OCI-LY7 (cell line): Measurements from ENCODE around the gene RIMBP3B. TPM values are rescaled to one million over a fixed set of nuclear protein-coding genes. Genes with fewer than 3 reads are reported as not detected.
"Not testable (repeated sequence)": the region's sequence is repeated elsewhere in the genome, so short reads cannot be mapped to it uniquely, and the experiment has no call there.

Experiments used
- BruUV-seq: library from RNA; stranded (reverse); fragments of 400-500 nt; replicated peaks from 2 replicates; lab custom pipeline; 2021; lab: Mats Ljungman, UMichigan
- CTCF ChIA-PET: fragments of 300-600 bp; sonication (Branson Sonifier 250); formaldehyde crosslinking; loops from one replicate; lab custom pipeline; 2022; ENCODE audit warnings: antibody characterized with exemption; ENCODE audit not compliant: unreplicated experiment; lab: Charles Lee
- POLR2A ChIA-PET: fragments of 300-600 bp; sonication (Branson Sonifier 250); formaldehyde crosslinking; loops from one replicate; lab custom pipeline; 2022; ENCODE audit warnings: antibody characterized with exemption; lab: Charles Lee
- DNase-seq: peaks from one replicate; pipeline ENCODE4 v3.0.0-alpha.2; 2015; ENCODE audit warnings: low spot score
- H2AFZ ChIP-seq: fragments of 200-600 bp; sonication (generic), shearing (Covaris generic); 2 replicates; pipeline ENCODE4 v1.6.1; 2014; ENCODE audit warnings: mild to moderate bottlenecking, antibody characterized with exemption, low read length, moderate library complexity
- H3K27ac ChIP-seq: fragments of 200-600 bp; sonication (generic); 2 replicates; pipeline ENCODE4 v1.5.1; 2014; ENCODE audit warnings: mixed run types, low read depth, mild to moderate bottlenecking, moderate library complexity, low read length, inconsistent platforms; ENCODE audit not compliant: poor library complexity, severe bottlenecking
- H3K36me3 ChIP-seq: fragments of 200-600 bp; sonication (generic); 2 replicates; pipeline ENCODE4 v1.6.1; 2014; ENCODE audit warnings: mild to moderate bottlenecking, antibody characterized with exemption, low read length, moderate library complexity, mixed read lengths; ENCODE audit not compliant: insufficient read depth
- H3K4me1 ChIP-seq: fragments of 200-600 bp; sonication (generic); 2 replicates; pipeline ENCODE4 v1.5.1; 2014; ENCODE audit warnings: mild to moderate bottlenecking, low read length; ENCODE audit not compliant: insufficient read depth, poor library complexity, severe bottlenecking
- H3K4me2 ChIP-seq: fragments of 200-600 bp; sonication (generic); 2 replicates; pipeline ENCODE4 v1.6.1; 2014; ENCODE audit warnings: mild to moderate bottlenecking, low read length
- H3K4me3 ChIP-seq: fragments of 200-600 bp; sonication (generic); 2 replicates; pipeline ENCODE4 v1.5.1; 2014; ENCODE audit warnings: mild to moderate bottlenecking, low read depth, low read length; ENCODE audit not compliant: poor library complexity, severe bottlenecking
- H3K79me2 ChIP-seq: fragments of 200-600 bp; sonication (generic); 2 replicates; pipeline ENCODE4 v1.6.1; 2016; ENCODE audit warnings: low read depth, mild to moderate bottlenecking, low read length, moderate library complexity, mixed read lengths; ENCODE audit not compliant: insufficient read depth
- H3K9me2 ChIP-seq: fragments of 200-600 bp; sonication (generic); 2 replicates; pipeline ENCODE4 v1.6.1; 2016; ENCODE audit warnings: mild to moderate bottlenecking, low read length, mixed read lengths; ENCODE audit not compliant: insufficient read depth
- H3K9me3 ChIP-seq: fragments of 200-600 bp; sonication (generic); 2 replicates; pipeline ENCODE4 v1.6.1; 2014; ENCODE audit warnings: mild to moderate bottlenecking, mixed run types, low read length, mixed read lengths
- H4K20me1 ChIP-seq: fragments of 200-600 bp; sonication (generic); 2 replicates; pipeline ENCODE4 v1.6.1; 2014; ENCODE audit warnings: mild to moderate bottlenecking, antibody characterized with exemption, low read length, moderate library complexity, mixed read lengths; ENCODE audit not compliant: insufficient read depth
- intact Hi-C: fragments of 100-400 bp; cut with micrococcal nuclease; formaldehyde crosslinking; loops from one replicate; pipeline ENCODE4 v1.10.0; 2022; ENCODE audit not compliant: unreplicated experiment
- small RNA-seq: library from RNA; depleted of rRNA; stranded (forward); fragments of <200 nt; gene quantifications from one replicate; pipeline ENCODE3, GENCODE V24; 2014
- total RNA-seq, 2 experiments: library from RNA; depleted of rRNA in 1 of 2; stranded (reverse); fragments of >200 nt in 1 of 2; shearing (Covaris generic) in 1 of 2; gene quantifications; 2 replicates each; pipeline ENCODE4 v1.2.3, GENCODE V29; 2014 to 2022

Gene RIMBP3B
- total RNA-seq, 2 experiments from 2014 or later = 1.5 to 2.4 TPM

DNA sequence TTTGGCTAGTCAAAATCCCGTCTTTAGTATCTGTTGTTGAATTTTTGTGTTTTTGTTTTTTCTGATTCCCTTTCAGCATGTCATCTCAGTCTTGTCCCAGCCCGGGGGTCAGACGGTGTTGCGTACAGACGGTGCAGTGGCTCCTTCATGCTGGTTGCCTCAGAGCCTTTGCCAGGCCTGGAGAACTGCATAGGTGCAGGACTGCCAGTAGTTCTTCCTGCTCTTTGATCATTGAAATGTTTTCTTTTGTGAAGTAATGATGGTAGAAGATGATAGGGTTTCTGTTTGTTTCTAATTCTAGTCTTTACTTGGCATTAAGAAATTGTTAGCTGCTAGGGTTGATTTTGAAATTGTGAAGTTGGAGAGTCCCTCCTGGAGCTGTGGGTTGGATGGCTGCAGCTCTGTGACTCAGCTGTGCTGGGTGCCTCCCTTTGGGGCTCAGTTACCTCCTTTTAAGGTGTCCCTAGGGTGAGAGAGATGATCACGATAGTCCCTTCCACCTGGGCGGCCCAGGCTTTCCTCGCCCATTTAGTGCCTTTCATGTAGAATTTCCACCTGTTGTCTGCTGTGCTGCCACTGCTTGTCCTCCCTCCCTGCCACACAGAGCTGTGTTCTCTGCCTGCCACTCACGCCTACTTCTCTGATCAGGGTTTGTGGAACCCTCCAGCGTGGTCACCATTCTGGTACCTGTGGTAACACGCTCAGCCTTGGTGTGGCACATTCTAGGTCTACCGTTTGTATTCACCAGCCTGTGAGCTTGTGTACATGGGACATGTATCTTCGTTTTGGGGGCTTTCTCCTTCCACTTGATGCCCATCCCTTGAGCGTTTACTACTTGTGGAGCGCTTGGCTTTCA lies 51.1 kb downstream of the RIMBP3B start:
- intact Hi-C loops, H3K4me1 ChIP-seq, H3K36me3 ChIP-seq, DNase-seq, H3K9me3 ChIP-seq, BruUV-seq, H3K9me2 ChIP-seq, H3K79me2 ChIP-seq, H2AFZ ChIP-seq, CTCF ChIA-PET, POLR2A ChIA-PET, H3K27ac ChIP-seq, H3K4me2 ChIP-seq, H3K4me3 ChIP-seq, H4K20me1 ChIP-seq: not testable (repeated sequence)

DNA sequence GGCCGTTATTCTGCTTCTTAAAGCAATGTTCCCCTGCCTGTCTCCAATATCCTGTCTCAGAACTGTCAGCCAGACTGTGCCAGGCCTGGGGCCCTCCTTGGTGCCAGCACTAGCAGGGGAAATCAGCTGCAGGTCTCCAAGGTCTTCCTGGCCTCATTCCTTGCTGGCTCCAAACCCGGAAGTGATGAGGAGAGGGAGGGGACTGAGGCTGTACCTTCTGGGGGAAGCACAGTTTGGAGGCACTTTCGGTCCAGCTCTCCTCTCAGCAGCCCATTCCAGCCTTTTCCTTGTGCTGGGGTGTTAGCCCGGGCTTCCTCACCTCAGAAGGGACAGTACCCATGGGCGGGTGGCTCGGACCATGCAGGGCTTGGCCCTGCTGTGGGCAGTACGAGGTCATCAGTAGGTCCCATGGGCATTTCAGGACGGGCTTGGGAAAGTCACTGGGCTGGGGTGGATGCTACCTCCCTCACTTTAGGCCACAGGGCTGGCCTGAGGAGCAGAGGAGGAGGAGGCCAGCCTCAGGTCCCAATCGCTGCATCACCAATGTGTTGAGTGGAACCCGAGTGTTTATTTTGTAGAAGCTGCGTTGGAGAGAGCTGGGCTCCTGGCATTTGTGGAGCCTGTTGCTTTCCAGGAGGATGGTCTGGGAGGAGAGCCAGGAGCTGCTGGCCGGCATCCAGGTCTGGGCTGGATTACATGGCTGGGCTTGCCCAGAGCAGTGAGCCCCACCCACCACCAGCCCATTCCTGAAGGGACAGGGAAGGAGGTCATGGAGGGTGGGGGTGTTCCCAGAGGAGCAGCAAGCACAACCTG lies 52.7 kb downstream of the RIMBP3B start:
- intact Hi-C loops, H2AFZ ChIP-seq, H4K20me1 ChIP-seq, POLR2A ChIA-PET, H3K9me3 ChIP-seq, H3K4me2 ChIP-seq, H3K79me2 ChIP-seq, BruUV-seq, DNase-seq, CTCF ChIA-PET, H3K27ac ChIP-seq, H3K36me3 ChIP-seq, H3K4me1 ChIP-seq, H3K9me2 ChIP-seq, H3K4me3 ChIP-seq: not testable (repeated sequence)

DNA sequence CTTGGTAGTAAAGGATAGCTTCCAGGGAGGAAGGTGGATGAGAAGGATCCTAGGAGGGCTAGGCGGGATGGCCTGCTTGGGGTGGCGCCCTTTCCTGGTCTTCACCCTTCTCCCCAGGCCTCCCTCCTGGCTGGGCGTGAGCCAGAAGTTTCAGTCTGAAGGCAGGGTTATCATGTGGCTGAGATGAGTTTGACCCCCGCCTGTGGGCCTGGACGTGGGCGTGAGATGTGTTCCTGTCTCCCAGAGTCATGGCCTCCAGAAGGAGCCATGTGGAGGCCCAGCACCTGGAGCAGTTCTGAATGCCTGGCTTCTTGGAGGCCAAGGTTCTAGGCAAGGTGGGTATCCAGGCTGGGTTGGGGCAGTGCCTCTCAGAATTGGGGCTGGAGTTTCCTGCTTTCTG lies 54.5 kb downstream of the RIMBP3B start:
- CTCF ChIA-PET, BruUV-seq, H3K4me2 ChIP-seq: not testable (repeated sequence)

More for the DNA sequence above, 54.5 kb downstream of the RIMBP3B start:
- H3K4me1 ChIP-seq, H3K9me2 ChIP-seq, DNase-seq, H4K20me1 ChIP-seq, H3K36me3 ChIP-seq, H3K9me3 ChIP-seq, H3K79me2 ChIP-seq, POLR2A ChIA-PET, H3K4me3 ChIP-seq, H2AFZ ChIP-seq, intact Hi-C loops, H3K27ac ChIP-seq: not testable (repeated sequence)

Small RNAs within 50 kb of the gene (small RNA-seq; reads per million reads assigned to genes)
- gene RF00492 = not detected
- not detected for gene RN7SKP63

Other genes starting within 250 kb of the RIMBP3B start
- 11.3 TPM in 2 replicates for gene HIC2, start 33.6 kb downstream of the RIMBP3B start, total RNA-seq (2014; rRNA removed; shearing (Covaris generic))
- 9.2 and 9.8 TPM in 2 replicates for gene HIC2, start 33.6 kb downstream of the RIMBP3B start, total RNA-seq (2022)
- gene TMEM191C, start 83.6 kb downstream of the RIMBP3B start, total RNA-seq (2014; rRNA removed; shearing (Covaris generic)) = 0.82 and 1.2 TPM in 2 replicates
- 2.2 and 3.2 TPM in 2 replicates for gene TMEM191C, start 83.6 kb downstream of the RIMBP3B start, total RNA-seq (2022)
- 0.15 and 0.69 TPM in 2 replicates for gene RIMBP3C, start 167.7 kb downstream of the RIMBP3B start, total RNA-seq (2014; rRNA removed; shearing (Covaris generic))
- 1.1 and 2.0 TPM in 2 replicates for gene RIMBP3C, start 167.7 kb downstream of the RIMBP3B start, total RNA-seq (2022)
- gene UBE2L3, start 184.0 kb downstream of the RIMBP3B start, total RNA-seq (2014; rRNA removed; shearing (Covaris generic)) = 61.2 and 63.8 TPM in 2 replicates
- gene UBE2L3, start 184.0 kb downstream of the RIMBP3B start, total RNA-seq (2022) = 67.1 and 67.8 TPM in 2 replicates
- 75.6 and 81.1 TPM in 2 replicates for gene YDJC, start 246.3 kb downstream of the RIMBP3B start, total RNA-seq (2014; rRNA removed; shearing (Covaris generic))
- gene YDJC, start 246.3 kb downstream of the RIMBP3B start, total RNA-seq (2022) = 59.0 and 59.3 TPM in 2 replicates
- gene CCDC116, start 249.0 kb downstream of the RIMBP3B start, total RNA-seq (2014; rRNA removed; shearing (Covaris generic)) = 1.5 and 1.7 TPM in 2 replicates
- 3.1 and 3.5 TPM in 2 replicates for gene CCDC116, start 249.0 kb downstream of the RIMBP3B start, total RNA-seq (2022)